Keratinocyte (primary cell): ENCODE results near the gene MAGEH1. TPM values are rescaled to one million over a fixed set of nuclear protein-coding genes. Genes with fewer than 3 reads are reported as not detected.
A peak's percentile ranks its signal among the peaks of the same experiment; 100 is the strongest.
"Not testable (repeated sequence)": the region's sequence is repeated elsewhere in the genome, so short reads cannot be mapped to it uniquely, and the experiment has no call there.

ENCODE experiments used
- DNase-seq: peaks from one replicate; pipeline ENCODE4 v3.0.0-alpha.2; 2011; ENCODE audit warnings: low read depth, missing footprints, low spot score
- FAIRE-seq: peaks from 2 replicates; lab custom pipeline; 2011; peaks lifted over from hg19 to GRCh38; lab: Jason Lieb, UNC
- H2AFZ ChIP-seq: 2 replicates; pipeline ENCODE4 v1.6.0; 2012; ENCODE audit warnings: low read length, control low read depth, inconsistent platforms; ENCODE audit not compliant: control insufficient read depth
- H3K27ac ChIP-seq: 2 replicates; pipeline ENCODE4 v1.5.1; 2011; ENCODE audit warnings: low read length; ENCODE audit not compliant: control insufficient read depth, insufficient read depth
- H3K27me3 ChIP-seq: 3 replicates; pipeline ENCODE4 v1.6.0; 2011; ENCODE audit warnings: low read length; ENCODE audit not compliant: control insufficient read depth, insufficient read depth; ENCODE audit errors: extremely low read depth
- H3K36me3 ChIP-seq, 2 experiments: 2 replicates in 1 of 2; 3 replicates in 1 of 2; pipeline ENCODE4 v1.5.1; 2011; ENCODE audit warnings: low read length in 2 of 2, mild to moderate bottlenecking in 1 of 2; ENCODE audit not compliant: control insufficient read depth in 2 of 2, insufficient read depth in 2 of 2; ENCODE audit errors: extremely low read depth in 1 of 2
- H3K4me1 ChIP-seq: 3 replicates; pipeline ENCODE4 v1.5.1; 2011; ENCODE audit warnings: low read length; ENCODE audit not compliant: control insufficient read depth, insufficient read depth; ENCODE audit errors: extremely low read depth
- H3K4me2 ChIP-seq: 3 replicates; pipeline ENCODE4 v1.6.0; 2011; ENCODE audit warnings: low read depth, low read length; ENCODE audit not compliant: control insufficient read depth, insufficient read depth; ENCODE audit errors: extremely low read depth
- H3K4me3 ChIP-seq, 3 experiments: fragments of 200-600 bp in 1 of 3; sonication (generic) in 1 of 3; 2 replicates in 2 of 3; 3 replicates in 1 of 3; pipeline ENCODE4 v1.5.1; 2011 to 2016; ENCODE audit warnings: low read length in 3 of 3, mild to moderate bottlenecking in 3 of 3, control low read depth in 2 of 3, inconsistent platforms in 1 of 3, low read depth in 1 of 3, mixed read lengths in 1 of 3, mixed run types in 1 of 3, moderate library complexity in 1 of 3; ENCODE audit not compliant: control insufficient read depth in 2 of 3, insufficient read depth in 2 of 3; ENCODE audit errors: extremely low read depth in 1 of 3
- H3K79me2 ChIP-seq: 2 replicates; pipeline ENCODE4 v1.6.0; 2012; ENCODE audit warnings: low read length; ENCODE audit not compliant: control insufficient read depth, insufficient read depth
- H3K9ac ChIP-seq: 3 replicates; pipeline ENCODE4 v1.6.0; 2011; ENCODE audit warnings: low read length; ENCODE audit not compliant: control insufficient read depth, insufficient read depth; ENCODE audit errors: extremely low read depth
- H3K9me1 ChIP-seq: 3 replicates; pipeline ENCODE4 v1.6.0; 2011; ENCODE audit warnings: low read length; ENCODE audit not compliant: control insufficient read depth, insufficient read depth; ENCODE audit errors: extremely low read depth
- H3K9me3 ChIP-seq: 2 replicates; pipeline ENCODE4 v1.5.1; 2012; ENCODE audit warnings: low read depth, low read length; ENCODE audit not compliant: control insufficient read depth
- H4K20me1 ChIP-seq: 3 replicates; pipeline ENCODE4 v1.6.0; 2011; ENCODE audit warnings: low read length; ENCODE audit not compliant: control insufficient read depth, insufficient read depth; ENCODE audit errors: extremely low read depth
- EZH2 ChIP-seq: IDR thresholded peaks from one replicate; pipeline ENCODE4 v1.6.1; 2012; ENCODE audit warnings: inconsistent platforms, mild to moderate bottlenecking, low read length, moderate library complexity
- dilution Hi-C: fragments of 300-500 bp; cut with MboI; formaldehyde crosslinking; loops from one replicate; pipeline ENCODE4 v1.7.0; 2020; ENCODE audit warnings: low sequenced_read_pairs; ENCODE audit not compliant: extremely low pct_ligation_motif_present
- polyA minus RNA-seq, 3 experiments: library from RNA; depleted of rRNA, polyadenylated mRNA; stranded (reverse); fragments of >200 nt; gene quantifications; 1 replicate in 1 of 3; 2 replicates in 1 of 3; 3 replicates in 1 of 3; pipeline ENCODE4 v1.2.3, GENCODE V29; 2011
- polyA plus RNA-seq, 5 experiments: library from polyadenylated mRNA; depleted of rRNA in 3 of 5; stranded (reverse) in 3 of 5; stranded (forward) in 1 of 5; unstranded in 1 of 5; fragments of >200 nt; gene quantifications; 1 replicate in 1 of 5; 2 replicates in 3 of 5; 3 replicates in 1 of 5; pipeline versions ENCODE4 v1.2.1 to v1.2.3, GENCODE V29; 2011 to 2012; ENCODE audit warnings: missing spikeins in 2 of 5, low read depth in 1 of 5, low replicate concordance in 1 of 5
- TF ChIP-seq, protein P1 (sequence below), 3 experiments: IDR thresholded peaks in 1 of 3; conservative IDR thresholded peaks in 1 of 3; optimal IDR thresholded peaks in 1 of 3; 2 replicates in 2 of 3; 3 replicates in 1 of 3; pipeline versions ENCODE3 to v1.5.1; 2011; ENCODE audit warnings: low read length in 3 of 3, mild to moderate bottlenecking in 3 of 3, moderate library complexity in 2 of 3, control low read depth in 1 of 3, inconsistent platforms in 1 of 3; ENCODE audit not compliant: insufficient read depth in 2 of 3; ENCODE audit errors: extremely low read depth in 1 of 3

The MAGEH1 gene, protein sequence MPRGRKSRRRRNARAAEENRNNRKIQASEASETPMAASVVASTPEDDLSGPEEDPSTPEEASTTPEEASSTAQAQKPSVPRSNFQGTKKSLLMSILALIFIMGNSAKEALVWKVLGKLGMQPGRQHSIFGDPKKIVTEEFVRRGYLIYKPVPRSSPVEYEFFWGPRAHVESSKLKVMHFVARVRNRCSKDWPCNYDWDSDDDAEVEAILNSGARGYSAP
- polyA plus RNA-seq (5.8 to 6.7 TPM (median 6.2 TPM) in 3 replicates), polyA minus RNA-seq (1.6 to 2.9 TPM (median 2.0 TPM) in 3 replicates)
- polyA plus RNA-seq (2011; ENCODE audit: low read depth), result 2.8 TPM
- 3.4 and 3.6 TPM in 2 replicates for polyA plus RNA-seq (2011; cell fraction: cytosol; rRNA removed)
- 9.5 and 10.5 TPM in 2 replicates for polyA plus RNA-seq (2011; cell fraction: nucleus; rRNA removed)
- polyA plus RNA-seq (2012; ENCODE audit: low replicate concordance), result 1.6 and 5.7 TPM in 2 replicates
- polyA minus RNA-seq (2011; cell fraction: cytosol; rRNA and poly(A)+ RNA removed), result 2.7 TPM
- polyA minus RNA-seq (2011; cell fraction: nucleus; rRNA and poly(A)+ RNA removed), result 2.2 and 3.1 TPM in 2 replicates

- no peak within 1 kb of the TSS for H3K27ac ChIP-seq
- no peaks in the 10 kb centered on the region for H3K9me3 ChIP-seq
- no peaks in the 10 kb centered on the region for H3K4me1 ChIP-seq
- no peaks in the 10 kb centered on the region for H3K27me3 ChIP-seq
- no peaks in the 10 kb centered on the region for H3K9me1 ChIP-seq
- no peaks in the 10 kb centered on the region for H3K79me2 ChIP-seq
- H3K4me2 ChIP-seq, result peak within 1 kb of the TSS; percentile 78
- H3K4me3 ChIP-seq, result peak within 1 kb of the TSS; percentile 40 to 78 (median 60)
- peak within 1 kb of the TSS; percentile 87 for H2AFZ ChIP-seq
- TF ChIP-seq, protein P1, sequence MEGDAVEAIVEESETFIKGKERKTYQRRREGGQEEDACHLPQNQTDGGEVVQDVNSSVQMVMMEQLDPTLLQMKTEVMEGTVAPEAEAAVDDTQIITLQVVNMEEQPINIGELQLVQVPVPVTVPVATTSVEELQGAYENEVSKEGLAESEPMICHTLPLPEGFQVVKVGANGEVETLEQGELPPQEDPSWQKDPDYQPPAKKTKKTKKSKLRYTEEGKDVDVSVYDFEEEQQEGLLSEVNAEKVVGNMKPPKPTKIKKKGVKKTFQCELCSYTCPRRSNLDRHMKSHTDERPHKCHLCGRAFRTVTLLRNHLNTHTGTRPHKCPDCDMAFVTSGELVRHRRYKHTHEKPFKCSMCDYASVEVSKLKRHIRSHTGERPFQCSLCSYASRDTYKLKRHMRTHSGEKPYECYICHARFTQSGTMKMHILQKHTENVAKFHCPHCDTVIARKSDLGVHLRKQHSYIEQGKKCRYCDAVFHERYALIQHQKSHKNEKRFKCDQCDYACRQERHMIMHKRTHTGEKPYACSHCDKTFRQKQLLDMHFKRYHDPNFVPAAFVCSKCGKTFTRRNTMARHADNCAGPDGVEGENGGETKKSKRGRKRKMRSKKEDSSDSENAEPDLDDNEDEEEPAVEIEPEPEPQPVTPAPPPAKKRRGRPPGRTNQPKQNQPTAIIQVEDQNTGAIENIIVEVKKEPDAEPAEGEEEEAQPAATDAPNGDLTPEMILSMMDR (optimal IDR thresholded peaks at IDR 0.05 in 1 of 3, IDR thresholded peaks at IDR 0.05 in 1 of 3, conservative IDR thresholded peaks at IDR 0.05 in 1 of 3; ENCODE audit: extremely low read depth in 1 of 3, insufficient read depth in 2 of 3, low read length in 3 of 3), result no peak
- TF ChIP-seq EZH2, result no peak
- DNase-seq (no peak), FAIRE-seq (no peak)
- no peaks in the 10 kb centered on the region for H4K20me1 ChIP-seq
- dilution Hi-C loops, result no loop called here
- no peaks in the 10 kb centered on the region for H3K36me3 ChIP-seq
- peak within 1 kb of the TSS; percentile 50 for H3K9ac ChIP-seq
These were observed at the start of gene MAGEH1 for GRCh38 chrX:55451990-55452832. Gene MAGEH1, plus strand, starts transcription at chrX:55452127. Its CDS starts 248 bp downstream, at chrX:55452375.

- H3K9me3 ChIP-seq, H4K20me1 ChIP-seq, H3K27me3 ChIP-seq, dilution Hi-C loops, H3K4me3 ChIP-seq, H3K4me1 ChIP-seq, FAIRE-seq, H3K36me3 ChIP-seq, H3K9me1 ChIP-seq, DNase-seq, H2AFZ ChIP-seq, H3K9ac ChIP-seq, H3K27ac ChIP-seq, H3K4me2 ChIP-seq, H3K79me2 ChIP-seq: not testable (repeated sequence)
These were observed 24.8 kb upstream of the MAGEH1 start for GRCh38 chrX:55427079-55427478.

GRCh38 chrX:55443468-55443867 is 8.5 kb upstream of the MAGEH1 start:
- H3K79me2 ChIP-seq, H3K9me3 ChIP-seq, H3K36me3 ChIP-seq, H3K27me3 ChIP-seq, H2AFZ ChIP-seq, H3K9me1 ChIP-seq, dilution Hi-C loops, H3K4me2 ChIP-seq, FAIRE-seq, H3K9ac ChIP-seq, H3K4me1 ChIP-seq, H4K20me1 ChIP-seq, H3K4me3 ChIP-seq, H3K27ac ChIP-seq, DNase-seq: not testable (repeated sequence)
